ENCODE results near the gene POP7. TPM values are rescaled to one million over a fixed set of nuclear protein-coding genes. Genes with fewer than 3 reads are reported as not detected.

The POP7 gene
- total RNA-seq, 1 experiment from 2014 or later = 52.3 TPM

DNA sequence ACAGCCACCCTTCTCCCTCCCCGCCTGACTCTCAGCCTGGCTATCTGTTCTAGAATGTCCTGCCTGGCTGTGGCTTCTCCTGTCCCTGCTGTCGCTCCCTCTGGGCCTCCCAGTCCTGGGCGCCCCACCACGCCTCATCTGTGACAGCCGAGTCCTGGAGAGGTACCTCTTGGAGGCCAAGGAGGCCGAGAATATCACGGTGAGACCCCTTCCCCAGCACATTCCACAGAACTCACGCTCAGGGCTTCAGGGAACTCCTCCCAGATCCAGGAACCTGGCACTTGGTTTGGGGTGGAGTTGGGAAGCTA is 15.5 kb downstream of the POP7 start:
- no peak overlapping the region for H3K27ac ChIP-seq (ENCODE audit: low read length)
- DNase-seq (ENCODE audit: low read depth, low spot score) = no peak
- no peak for ATAC-seq
- 0 out of 2 replicates have a peak, but pooled peaks cover 8% of the 10 kb centered on the region for H3K4me1 ChIP-seq (ENCODE audit: control insufficient read depth, insufficient read depth, low read length)
- H3K9me3 ChIP-seq (ENCODE audit: control insufficient read depth, insufficient read depth, low read depth, low read length) = no peaks in the 10 kb centered on the region
- H3K27me3 ChIP-seq (ENCODE audit: control insufficient read depth, insufficient read depth, low read length) = no peaks in the 10 kb centered on the region
- TF ChIP-seq SIN3A (IDR thresholded peaks at IDR 0.05; ENCODE audit: borderline replicate concordance, insufficient read depth, low read depth, low read length) (no peak), POLR2AphosphoS5 (IDR thresholded peaks at IDR 0.05; ENCODE audit: low read depth, low read length) (no peak), CTCF (IDR thresholded peaks at IDR 0.05) (no peak), TCF7L2 (IDR thresholded peaks at IDR 0.05; ENCODE audit: low read depth, low read length) (no peak)
- TF ChIP-seq, protein P1, sequence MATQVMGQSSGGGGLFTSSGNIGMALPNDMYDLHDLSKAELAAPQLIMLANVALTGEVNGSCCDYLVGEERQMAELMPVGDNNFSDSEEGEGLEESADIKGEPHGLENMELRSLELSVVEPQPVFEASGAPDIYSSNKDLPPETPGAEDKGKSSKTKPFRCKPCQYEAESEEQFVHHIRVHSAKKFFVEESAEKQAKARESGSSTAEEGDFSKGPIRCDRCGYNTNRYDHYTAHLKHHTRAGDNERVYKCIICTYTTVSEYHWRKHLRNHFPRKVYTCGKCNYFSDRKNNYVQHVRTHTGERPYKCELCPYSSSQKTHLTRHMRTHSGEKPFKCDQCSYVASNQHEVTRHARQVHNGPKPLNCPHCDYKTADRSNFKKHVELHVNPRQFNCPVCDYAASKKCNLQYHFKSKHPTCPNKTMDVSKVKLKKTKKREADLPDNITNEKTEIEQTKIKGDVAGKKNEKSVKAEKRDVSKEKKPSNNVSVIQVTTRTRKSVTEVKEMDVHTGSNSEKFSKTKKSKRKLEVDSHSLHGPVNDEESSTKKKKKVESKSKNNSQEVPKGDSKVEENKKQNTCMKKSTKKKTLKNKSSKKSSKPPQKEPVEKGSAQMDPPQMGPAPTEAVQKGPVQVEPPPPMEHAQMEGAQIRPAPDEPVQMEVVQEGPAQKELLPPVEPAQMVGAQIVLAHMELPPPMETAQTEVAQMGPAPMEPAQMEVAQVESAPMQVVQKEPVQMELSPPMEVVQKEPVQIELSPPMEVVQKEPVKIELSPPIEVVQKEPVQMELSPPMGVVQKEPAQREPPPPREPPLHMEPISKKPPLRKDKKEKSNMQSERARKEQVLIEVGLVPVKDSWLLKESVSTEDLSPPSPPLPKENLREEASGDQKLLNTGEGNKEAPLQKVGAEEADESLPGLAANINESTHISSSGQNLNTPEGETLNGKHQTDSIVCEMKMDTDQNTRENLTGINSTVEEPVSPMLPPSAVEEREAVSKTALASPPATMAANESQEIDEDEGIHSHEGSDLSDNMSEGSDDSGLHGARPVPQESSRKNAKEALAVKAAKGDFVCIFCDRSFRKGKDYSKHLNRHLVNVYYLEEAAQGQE (IDR thresholded peaks at IDR 0.05; ENCODE audit: insufficient read depth in 1 of 2, low read depth in 2 of 2, low read length in 1 of 2) = no peak
- intact Hi-C loops (cut with micrococcal nuclease; ENCODE audit: unreplicated experiment) = loop anchor here (10.0 kb wide), 1 partner anchor 73 kb away; no protein-coding TSS in a partner anchor
- CTCF ChIA-PET = interaction anchor here (1.0 kb wide), 1 partner anchor 130 kb away, joined by 3 read pairs; no protein-coding TSS in a partner anchor
- POLR2A ChIA-PET = no interaction called here
- BruUV-seq (replicated peaks) = no TSS peak
- no peaks in the 10 kb centered on the region for H3K36me3 ChIP-seq (ENCODE audit: control insufficient read depth, insufficient read depth, low read length)
- in situ Hi-C loops (cut with HindIII; ENCODE audit: low pct_unique_long_range_greater_than_20kb, low sequenced_read_pairs) = loop anchor here (25.0 kb wide), 1 partner anchor 116 kb away; the partner anchor contains the start of gene EPHB4
- no peak overlapping the region for H3K4me3 ChIP-seq (ENCODE audit: low read depth in 2 of 2, low read length in 2 of 2)

DNA sequence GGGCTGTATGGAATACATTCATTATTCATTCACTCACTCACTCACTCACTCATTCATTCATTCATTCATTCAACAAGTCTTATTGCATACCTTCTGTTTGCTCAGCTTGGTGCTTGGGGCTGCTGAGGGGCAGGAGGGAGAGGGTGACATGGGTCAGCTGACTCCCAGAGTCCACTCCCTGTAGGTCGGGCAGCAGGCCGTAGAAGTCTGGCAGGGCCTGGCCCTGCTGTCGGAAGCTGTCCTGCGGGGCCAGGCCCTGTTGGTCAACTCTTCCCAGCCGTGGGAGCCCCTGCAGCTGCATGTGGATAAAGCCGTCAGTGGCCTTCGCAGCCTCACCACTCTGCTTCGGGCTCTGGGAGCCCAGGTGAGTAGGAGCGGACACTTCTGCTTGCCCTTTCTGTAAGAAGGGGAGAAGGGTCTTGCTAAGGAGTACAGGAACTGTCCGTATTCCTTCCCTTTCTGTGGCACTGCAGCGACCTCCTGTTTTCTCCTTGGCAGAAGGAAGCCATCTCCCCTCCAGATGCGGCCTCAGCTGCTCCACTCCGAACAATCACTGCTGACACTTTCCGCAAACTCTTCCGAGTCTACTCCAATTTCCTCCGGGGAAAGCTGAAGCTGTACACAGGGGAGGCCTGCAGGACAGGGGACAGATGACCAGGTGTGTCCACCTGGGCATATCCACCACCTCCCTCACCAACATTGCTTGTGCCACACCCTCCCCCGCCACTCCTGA is 16.7 kb downstream of the POP7 start:
- Histone ChIP-seq H3K4me3 (ENCODE audit: low read depth in 2 of 2, low read length in 2 of 2) (no peak overlapping the region), H3K27ac (ENCODE audit: low read length) (no peak overlapping the region), H3K27me3 (ENCODE audit: control insufficient read depth, insufficient read depth, low read length) (no peaks in the 10 kb centered on the region), H3K36me3 (ENCODE audit: control insufficient read depth, insufficient read depth, low read length) (no peaks in the 10 kb centered on the region), H3K4me1 (ENCODE audit: control insufficient read depth, insufficient read depth, low read length) (0 out of 2 replicates have a peak, but pooled peaks cover 8% of the 10 kb centered on the region), H3K9me3 (ENCODE audit: control insufficient read depth, insufficient read depth, low read depth, low read length) (no peaks in the 10 kb centered on the region)
- no TSS peak for BruUV-seq (replicated peaks)
- DNase-seq (ENCODE audit: low read depth, low spot score) (no peak), ATAC-seq (no peak)
- CTCF ChIA-PET = no interaction called here
- POLR2A ChIA-PET = interaction anchor here (0.6 kb wide), 1 partner anchor 183 kb away, joined by 14 read pairs; no protein-coding TSS in a partner anchor
- in situ Hi-C loops (cut with HindIII; ENCODE audit: low pct_unique_long_range_greater_than_20kb, low sequenced_read_pairs) (loop anchor here (25.0 kb wide), 1 partner anchor 115 kb away; the partner anchor contains the start of gene EPHB4), intact Hi-C loops (cut with micrococcal nuclease; ENCODE audit: unreplicated experiment) (loop anchor here (10.0 kb wide), 1 partner anchor 72 kb away; no protein-coding TSS in a partner anchor)
- TF ChIP-seq TCF7L2 (IDR thresholded peaks at IDR 0.05; ENCODE audit: low read depth, low read length) (no peak), POLR2AphosphoS5 (IDR thresholded peaks at IDR 0.05; ENCODE audit: low read depth, low read length) (no peak), SIN3A (IDR thresholded peaks at IDR 0.05; ENCODE audit: borderline replicate concordance, insufficient read depth, low read depth, low read length) (no peak), CTCF (IDR thresholded peaks at IDR 0.05) (no peak)
- TF ChIP-seq, protein P1 (IDR thresholded peaks at IDR 0.05; ENCODE audit: insufficient read depth in 1 of 2, low read depth in 2 of 2, low read length in 1 of 2) = no peak
